GM21515 (cell line): ENCODE data around the gene PCBP3.
"Not testable (repeated sequence)": the region's sequence is repeated elsewhere in the genome, so short reads cannot be mapped to it uniquely, and the experiment has no call there.

Experiments
- ATAC-seq: cut with Tn5 transposase; IDR thresholded peaks from one replicate; pipeline ENCODE4 v1.9.1; 2021; ENCODE audit not compliant: unreplicated experiment

PCBP3 gene

DNA sequence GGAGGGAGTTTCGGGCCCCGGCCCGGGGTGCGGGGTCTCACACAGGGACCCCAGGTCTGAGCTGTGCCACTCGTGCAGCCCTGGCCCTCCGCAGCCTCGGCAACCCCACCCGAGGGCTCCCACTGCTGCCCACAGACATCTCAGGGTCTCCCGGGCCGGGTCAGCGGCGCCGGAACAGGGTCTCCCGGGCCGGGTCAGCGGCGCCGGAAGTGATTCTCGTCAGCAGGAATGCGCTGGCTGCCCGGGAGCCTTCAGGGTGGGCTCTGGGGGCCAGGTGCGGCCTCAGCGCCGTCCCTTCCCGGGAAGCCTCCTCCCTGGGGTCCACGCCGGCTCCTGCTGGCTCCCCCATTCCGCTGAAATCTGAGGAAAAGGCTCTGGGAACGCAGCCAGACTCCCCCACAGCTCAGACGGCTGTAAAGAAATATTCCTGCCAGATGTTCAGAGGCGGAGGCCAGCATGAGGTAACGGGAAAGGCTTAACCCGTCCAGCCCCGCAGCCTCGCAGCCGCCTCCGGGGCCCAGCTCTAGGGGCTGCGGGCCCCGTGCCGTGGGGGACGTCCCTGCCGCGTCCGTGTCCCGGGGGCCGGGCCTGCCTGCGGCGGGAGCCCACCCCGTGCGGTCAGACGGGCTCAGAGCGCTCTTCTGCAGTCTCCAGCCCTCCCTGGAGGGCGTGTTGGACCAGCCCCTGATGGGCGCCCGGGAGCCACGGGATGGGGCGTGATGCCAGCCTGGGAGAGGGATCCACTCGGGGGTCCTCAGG is 329.4 kb downstream of the PCBP3 start:
- no peak for ATAC-seq

GRCh38 chr21:45973475-45974072 is 330.0 kb downstream of the PCBP3 start:
- ATAC-seq, result no peak

DNA sequence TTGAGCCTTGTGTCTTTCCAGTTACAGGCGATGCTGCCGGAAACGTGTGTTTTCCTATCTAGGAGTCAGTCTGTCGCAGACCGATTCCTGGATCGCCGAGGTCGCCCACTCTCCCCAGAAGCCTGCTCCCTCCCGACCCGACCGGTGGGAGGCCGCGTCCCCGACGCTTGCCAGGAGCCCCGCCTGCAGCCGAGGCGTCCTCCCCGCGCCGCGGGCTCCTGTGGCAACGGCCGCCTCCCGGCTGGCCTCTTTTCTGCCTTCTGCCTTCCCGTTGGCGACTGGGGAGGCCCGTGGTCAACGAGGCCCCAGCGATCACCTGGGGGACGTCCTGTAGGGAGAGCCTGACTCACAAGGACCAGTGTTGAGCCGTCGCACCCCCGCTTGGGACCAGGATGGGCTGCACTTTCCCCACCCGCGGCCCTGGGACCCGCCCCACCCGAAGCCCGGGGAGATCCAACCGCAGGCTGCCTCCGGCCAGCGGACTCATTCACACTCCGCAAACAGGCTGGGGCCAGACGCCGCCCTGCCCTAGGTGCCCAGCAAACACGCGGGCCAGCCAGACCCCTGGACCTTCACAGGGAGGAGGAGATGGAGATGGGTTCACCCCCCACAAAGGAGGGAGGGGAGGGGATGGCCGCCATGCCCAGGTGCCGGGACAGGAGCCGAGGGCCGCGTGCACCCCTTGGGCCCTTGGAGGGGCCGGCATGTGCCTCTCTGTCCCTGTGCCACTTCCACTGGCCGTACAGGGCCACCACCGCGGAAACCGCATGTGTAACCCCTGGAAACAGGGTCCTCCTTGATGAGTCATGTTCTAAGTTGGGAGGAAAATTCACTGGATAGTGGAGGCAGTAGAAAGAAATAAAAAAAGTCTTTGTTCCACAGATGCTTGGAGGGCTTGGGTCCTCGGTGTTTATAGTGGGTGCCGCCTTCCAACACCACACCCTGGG is 330.8 kb downstream of the PCBP3 start:
- ATAC-seq, result no peak

DNA sequence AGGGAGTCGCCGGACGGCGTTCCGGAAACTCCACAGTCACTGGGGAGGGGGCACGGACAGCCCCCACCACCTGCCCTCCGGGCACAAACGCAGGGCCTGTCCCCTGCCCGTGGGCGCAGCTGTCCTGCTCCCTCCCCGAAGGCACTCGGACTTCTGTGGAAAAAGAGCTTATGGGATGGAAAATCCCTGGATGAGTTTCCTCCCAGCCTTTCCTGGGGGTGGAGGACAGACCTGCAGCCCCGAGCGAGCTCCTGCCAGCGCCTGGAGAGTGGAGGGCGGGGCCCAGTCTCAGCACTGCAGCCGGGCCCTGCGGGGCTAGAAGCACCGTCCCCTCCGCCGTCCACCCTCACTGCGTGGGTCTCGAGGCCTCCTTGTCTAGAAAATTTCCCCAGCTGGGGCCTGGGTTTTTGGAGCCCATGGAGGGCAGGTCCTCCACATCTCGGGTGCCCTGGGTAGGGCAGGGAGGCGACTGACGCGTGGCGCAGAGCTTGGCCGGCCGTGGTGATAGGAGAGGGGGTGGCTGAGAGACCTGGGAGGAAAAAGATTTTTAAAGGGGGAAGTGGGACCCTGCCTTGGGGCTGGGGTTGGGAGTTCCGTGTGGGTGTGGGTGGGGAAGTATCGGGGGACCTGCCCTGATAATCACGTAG is 331.6 kb downstream of the PCBP3 start:
- no peak for ATAC-seq

GRCh38 chr21:45975667-45976409 is 332.3 kb downstream of the PCBP3 start:
- ATAC-seq, result not testable (repeated sequence)

DNA sequence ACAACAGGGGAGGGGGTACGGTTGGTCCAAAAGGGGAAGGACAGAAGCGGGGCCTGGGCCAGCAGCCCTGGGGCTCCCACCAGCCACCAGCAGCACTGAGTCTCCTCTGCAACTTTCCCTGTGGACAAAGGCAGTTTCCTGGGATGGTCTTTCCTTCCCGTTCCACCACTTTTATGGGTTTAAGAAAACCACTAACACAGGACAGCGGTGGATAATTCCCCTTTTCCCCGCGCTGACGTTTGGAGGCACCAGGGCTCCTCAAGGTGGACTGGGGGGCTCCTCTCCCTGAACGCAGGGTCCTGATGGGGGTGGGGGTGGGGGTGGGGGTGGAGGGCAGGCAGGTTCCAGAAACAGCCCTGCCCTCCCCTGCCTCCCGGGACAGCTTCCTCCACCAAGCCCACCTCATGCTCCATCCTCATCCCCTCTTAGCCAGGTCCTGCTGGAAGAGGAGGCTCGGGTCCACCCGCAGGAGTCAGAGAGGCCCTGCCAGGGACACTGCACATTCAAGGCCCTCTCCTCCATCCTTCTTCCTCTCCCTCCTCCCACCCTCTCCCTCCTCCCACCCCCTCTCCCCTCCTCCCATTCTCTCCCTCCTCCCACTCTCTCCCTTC is 333.3 kb downstream of the PCBP3 start:
- ATAC-seq, result no peak

GRCh38 chr21:45977396-45977795 is 333.9 kb downstream of the PCBP3 start:
- no peak for ATAC-seq

DNA sequence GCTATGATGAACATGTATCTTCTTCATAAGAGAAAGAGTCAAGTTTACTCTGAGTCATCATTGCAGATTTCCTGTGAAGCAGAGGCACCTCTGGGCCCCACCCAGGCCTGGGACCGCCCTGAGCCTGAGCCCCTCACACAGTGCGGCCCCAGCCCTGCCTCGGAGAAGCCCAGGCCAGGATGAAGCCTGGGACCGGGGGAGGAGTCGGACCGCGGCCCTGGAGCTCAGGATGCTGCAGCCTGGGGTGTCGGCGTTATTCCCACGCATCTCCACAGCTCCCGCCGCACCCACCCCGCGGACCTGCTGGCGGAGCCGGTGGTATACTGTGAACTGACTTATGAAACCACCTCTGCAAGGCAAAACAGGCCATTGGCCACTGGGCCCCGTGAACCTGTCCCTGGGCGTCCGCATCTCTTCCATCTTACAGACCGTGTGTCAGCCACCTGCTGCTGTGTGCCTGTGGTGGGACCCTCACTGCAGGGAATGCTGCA is 335.7 kb downstream of the PCBP3 start:
- ATAC-seq, result no peak

DNA sequence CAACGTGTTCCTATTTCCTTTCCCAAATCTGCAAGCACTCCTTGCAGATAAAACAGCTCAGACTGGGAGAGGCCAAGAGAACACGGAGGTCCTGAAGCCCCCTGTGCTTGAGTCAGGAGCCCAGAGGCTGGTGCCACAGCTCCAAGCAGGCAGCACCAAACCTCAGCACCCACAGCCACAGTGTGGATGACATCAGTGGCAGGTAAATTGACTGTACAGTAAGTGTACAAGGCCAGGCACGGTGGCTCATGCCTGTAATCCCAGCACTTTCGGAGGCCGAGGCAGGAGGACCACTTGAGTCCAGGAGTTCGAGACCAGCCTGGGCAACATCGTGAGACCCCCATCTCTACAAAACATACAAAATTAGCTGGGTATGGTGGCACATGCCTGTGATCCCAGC is 336.1 kb downstream of the PCBP3 start:
- no peak for ATAC-seq

- no peak for ATAC-seq
Observed at GRCh38 chr21:45980271-45980670, 336.7 kb downstream of the PCBP3 start.

DNA sequence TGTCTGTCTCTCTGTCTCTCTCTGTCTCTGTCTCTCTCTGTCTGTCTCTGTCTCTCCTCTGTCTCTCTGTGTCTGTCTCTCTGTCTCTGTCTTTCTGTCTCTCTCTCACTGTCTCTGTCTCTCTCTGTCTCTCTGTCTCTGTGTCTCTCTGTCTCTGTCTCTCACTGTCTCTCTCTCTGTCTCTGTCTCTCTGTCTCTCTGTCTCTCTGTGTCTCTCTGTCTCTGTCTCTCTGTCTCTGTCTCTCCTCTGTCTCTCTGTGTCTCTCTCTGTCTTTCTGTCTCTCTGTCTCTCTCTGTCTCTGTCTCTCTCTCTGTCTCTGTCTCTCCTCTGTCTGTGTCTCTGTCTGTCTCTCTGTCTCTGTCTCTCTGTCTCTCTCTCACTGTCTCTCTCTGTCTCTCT is 337.2 kb downstream of the PCBP3 start:
- ATAC-seq, result no peak

GRCh38 chr21:45981151-45982091 is 337.9 kb downstream of the PCBP3 start, which contains the start of gene COL6A1:
COL6A1 (plus strand) TSS chr21:45981770; CDS start chr21:45981851, 81 bp downstream.
- ATAC-seq, result no peak

DNA sequence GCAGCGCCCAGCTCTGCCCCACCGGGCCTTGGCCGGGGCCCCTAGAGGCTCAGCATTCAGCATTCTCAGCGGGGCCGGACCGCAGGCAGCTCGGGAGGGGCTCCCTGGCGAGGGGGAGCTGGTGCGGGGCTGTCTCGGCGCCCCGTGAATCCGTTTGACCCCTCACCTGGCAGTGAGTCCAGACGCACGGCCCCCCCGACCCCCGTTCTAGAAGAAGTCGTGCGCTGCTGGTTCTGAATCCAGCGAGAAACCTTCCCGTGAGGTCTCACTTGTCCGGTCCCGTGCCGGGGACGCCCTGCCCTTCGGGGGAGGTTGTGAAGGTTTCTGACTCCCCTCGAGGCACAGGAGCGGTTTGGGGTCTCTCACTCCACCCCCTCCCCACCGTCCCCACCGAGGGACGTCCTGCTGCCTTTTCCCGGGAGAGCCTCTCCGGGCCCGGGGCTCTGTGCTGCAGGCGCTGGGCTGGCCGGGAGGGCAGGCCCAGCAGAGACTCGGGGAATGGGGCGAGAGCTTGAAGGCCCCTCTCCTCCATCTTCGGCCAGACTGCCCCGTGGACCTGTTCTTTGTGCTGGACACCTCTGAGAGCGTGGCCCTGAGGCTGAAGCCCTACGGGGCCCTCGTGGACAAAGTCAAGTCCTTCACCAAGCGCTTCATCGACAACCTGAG is 338.7 kb downstream of the PCBP3 start:
- no peak for ATAC-seq

DNA sequence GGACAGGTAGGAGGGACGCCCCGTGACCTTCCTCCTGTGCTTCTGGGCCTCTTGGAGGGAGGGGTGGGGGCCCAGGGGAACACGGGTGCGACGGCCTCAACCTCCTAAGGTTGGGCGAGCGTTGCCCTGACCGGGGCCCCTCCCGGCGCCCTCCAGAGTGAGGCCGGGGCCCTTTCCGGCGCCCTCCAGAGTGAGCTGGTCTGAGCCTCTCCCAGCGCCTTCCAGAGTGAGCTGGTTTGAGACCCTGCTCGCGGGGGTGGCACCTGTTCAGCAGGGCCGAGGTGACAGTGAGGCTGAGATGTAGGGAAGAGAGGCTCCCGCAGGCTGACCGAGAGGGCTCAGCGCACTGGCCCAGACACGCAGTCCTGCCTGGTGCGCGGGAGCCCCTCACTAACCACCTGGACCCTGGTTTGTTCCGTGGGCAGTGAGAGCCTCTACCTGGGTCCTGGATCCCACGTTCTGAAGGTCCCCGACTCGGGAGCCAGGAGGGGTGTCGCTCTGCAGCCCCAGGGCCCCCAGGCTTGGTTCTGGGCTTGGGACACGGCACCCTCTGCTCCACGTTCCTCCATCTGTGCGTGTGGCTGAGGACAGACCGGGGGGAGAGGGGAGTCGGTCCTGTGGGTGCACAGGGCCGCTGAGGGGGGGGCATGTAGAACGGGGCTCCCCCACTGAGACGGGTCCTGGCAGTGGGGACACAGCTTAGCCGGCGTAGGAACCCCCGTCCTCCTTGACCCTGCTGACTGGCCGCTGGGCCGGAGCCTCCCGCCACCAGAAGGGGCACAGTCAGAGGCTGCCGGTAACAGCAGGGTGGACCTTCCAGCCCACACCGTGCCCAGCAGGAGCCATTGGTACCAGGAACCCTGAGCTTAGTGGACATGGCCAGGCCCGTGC is 339.5 kb downstream of the PCBP3 start:
- ATAC-seq, result no peak

DNA sequence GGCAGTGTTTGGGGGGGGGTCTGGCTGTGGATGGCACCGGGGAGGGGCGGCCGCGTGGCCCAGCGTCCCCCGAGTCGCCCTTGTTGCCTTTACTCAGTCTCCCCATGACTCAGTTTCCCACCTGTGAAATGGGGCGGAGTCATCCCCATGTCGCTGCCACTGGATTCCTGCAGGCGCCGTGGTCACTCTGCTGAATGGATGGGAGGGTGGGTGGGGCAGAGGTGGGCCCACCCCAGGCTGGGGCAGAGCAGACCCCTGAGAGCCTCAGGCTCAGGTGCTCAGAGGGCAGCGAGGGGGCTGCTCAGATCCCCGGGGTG is 340.1 kb downstream of the PCBP3 start:
- ATAC-seq, result no peak

DNA sequence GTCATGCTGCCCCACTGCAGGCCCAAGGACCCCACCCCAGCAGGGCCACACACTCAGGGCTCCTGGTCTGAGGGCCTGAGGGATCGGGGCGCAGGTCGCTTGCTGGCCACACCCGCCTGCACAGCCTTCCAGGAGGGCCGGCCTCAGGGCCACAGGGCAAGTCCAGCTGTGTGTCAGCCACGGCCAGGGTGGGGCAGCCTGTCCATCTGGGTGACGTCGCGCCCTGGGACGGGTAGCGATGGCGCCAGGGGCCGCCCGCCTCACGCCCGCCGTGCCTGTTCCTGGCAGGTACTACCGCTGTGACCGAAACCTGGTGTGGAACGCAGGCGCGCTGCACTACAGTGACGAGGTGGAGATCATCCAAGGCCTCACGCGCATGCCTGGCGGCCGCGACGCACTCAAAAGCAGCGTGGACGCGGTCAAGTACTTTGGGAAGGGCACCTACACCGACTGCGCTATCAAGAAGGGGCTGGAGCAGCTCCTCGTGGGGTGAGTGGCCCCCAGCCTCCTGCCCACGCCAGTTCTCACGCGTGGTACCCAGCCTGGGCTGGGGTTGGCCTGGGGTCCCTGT is 340.5 kb downstream of the PCBP3 start:
- ATAC-seq, result no peak

DNA sequence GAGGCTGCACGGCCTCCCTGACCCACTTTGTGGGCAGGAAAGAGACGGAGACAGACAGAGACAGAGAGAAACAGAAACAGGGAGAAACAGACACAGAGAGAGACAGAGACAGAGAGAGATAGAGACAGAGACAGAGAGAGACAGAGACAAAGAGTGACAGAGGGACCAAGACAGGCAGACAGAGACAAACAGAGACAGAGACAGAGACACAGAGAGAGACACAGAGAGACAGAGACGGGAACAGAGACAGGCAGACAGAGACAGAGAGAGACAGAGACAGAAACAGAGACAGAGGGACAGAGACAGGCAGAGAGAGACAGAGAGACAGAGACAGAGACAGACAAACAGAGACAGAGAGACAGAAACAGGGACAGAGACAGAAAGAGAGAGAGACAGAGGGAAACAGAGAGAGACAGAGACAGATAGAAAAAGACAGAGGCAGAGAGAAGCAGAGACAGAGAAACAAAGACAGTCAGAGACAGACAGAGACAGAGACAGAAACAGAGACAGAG is 341.1 kb downstream of the PCBP3 start:
- no peak for ATAC-seq
